GM08714 (cell line): ENCODE results near the gene PLB1.
"Not testable (repeated sequence)": the region's sequence is repeated elsewhere in the genome, so short reads cannot be mapped to it uniquely, and the experiment has no call there.

Source experiments
- H3K4me3 ChIP-seq: fragments of 200-500 bp; sonication (Bioruptor generic); 2 replicates; pipeline ENCODE4 v1.5.1; 2014; ENCODE audit warnings: mild to moderate bottlenecking, low read length, inconsistent platforms
- ZNF274 ChIP-seq: IDR thresholded peaks from 2 replicates; pipeline ENCODE4 v1.6.1; 2012; ENCODE audit warnings: mild to moderate bottlenecking, low read depth, low read length

PLB1 gene

DNA sequence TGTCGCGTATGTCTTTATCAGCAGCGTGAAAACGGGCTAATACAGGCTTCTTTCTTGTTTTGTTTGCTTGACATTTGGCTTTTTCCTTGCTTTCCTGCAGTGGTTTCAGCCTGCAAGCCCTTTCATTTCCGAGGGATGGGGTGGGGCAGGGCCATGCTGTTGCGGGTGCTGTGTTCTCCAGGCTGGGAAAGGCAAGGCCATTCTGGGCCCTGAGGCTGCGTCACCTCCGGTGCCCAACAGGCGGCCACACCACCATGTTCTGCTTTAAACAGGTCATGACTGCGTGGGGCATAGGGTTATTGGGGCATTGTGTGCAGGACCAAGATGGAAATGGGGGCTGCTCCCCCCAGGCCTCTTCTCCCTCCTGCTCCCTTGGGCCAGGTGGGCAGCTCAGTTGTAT is 38.6 kb upstream of the PLB1 start:
- TF ChIP-seq ZNF274 = no peak

DNA sequence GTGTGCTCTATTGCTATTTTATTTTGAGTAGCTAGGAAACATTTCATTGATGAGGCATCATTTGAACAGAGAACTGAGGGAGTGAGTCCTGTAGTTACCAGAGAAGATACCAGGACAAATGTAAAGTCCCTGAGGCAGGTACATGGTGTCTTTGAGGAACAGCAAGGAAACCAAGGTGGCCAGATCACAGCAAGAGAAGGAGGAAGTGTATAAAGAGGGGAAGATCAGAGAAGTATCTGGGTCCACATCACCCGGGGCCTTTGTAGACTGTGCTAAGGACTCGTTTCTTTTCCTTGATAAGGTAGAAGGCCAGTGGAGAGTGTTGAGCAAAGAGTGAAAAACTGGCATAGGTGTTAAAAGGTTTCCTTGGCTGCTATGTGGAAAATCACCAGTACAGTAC is 34.8 kb upstream of the PLB1 start:
- TF ChIP-seq ZNF274 = no peak
- H3K4me3 ChIP-seq = no peak overlapping the region

More for the DNA sequence above, 38.6 kb upstream of the PLB1 start:
- H3K4me3 ChIP-seq = no peak overlapping the region

GRCh38 chr2:28462122-28462521 is 33.7 kb upstream of the PLB1 start:
- no peak for TF ChIP-seq ZNF274
- no peak overlapping the region for H3K4me3 ChIP-seq

DNA sequence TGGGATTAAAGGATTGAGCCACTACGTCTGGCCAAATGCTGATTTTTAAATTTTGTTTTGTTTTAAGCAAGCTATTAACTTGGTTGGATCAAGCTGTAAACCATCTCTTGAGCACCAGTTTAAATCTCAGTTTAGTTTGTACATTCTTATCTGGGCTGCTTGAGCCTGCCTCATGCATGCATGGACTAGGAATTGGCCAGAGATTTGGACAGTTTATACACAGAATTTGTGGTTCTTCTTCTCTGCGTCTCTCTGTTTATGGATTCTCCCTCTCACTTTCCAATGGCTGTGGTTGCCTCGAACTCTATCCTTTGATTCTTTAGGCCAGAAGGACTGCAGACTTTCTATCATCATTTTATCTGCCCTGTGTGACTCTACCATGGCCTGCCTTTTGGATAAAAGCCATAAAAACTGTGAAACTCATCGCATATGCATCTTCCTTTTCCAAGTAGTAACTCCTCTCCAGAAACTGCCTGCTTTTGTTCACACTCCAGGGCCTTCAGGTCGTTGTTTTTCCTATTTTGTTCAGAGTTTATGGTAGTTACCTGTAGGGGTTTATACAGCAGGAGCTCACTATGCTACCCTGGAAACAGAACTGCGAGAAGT is 32.5 kb upstream of the PLB1 start:
- no peak for TF ChIP-seq ZNF274
- no peak overlapping the region for H3K4me3 ChIP-seq

DNA sequence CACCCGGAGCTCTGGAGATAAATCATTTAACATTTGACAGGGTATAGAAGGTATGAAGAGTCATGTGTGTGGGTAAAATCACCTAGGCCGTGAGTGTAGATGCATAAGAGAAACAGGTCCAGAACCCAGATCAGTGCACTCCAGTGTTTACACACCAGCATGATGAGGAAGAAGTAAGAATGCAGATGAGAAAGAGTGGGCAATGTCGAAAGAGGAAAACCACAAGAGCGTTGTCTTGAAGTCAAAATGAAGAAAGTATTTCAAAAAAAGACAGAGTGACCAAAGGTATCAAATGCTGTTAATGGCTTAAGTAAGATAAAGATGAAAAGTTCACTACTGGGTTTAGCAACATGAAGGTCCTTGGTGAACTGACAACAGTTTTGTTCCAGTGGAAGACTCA is 32.0 kb upstream of the PLB1 start:
- no peak overlapping the region for H3K4me3 ChIP-seq

GRCh38 chr2:28465148-28465885 is 30.5 kb upstream of the PLB1 start:
- TF ChIP-seq ZNF274 = no peak
- H3K4me3 ChIP-seq = no peak overlapping the region

More for the DNA sequence above, 32.0 kb upstream of the PLB1 start:
- TF ChIP-seq ZNF274 = no peak

DNA sequence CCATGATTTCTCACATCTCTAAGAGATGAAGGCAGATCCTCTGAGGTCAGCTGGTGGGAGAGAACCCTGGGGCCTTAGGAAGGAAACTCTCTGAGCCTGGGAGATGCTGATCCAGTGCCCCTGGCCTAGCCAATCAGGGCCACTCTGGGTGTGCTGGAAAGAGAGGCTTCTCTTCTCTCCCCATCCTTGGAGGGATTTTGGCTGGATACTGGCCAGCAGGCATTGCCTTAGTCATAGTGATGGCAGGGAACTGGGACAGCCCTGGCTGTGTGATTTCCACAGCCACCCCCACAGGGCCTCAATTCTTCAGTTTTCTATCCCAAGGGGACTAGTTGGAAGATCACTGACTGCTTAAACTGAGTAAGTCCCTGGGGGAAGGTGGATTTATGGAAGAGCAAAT is 26.6 kb upstream of the PLB1 start:
- H3K4me3 ChIP-seq = no peak overlapping the region
- no peak for TF ChIP-seq ZNF274

- TF ChIP-seq ZNF274 = no peak
- H3K4me3 ChIP-seq = no peak overlapping the region
Measured at GRCh38 chr2:28469947-28470535, 25.8 kb upstream of the PLB1 start.

DNA sequence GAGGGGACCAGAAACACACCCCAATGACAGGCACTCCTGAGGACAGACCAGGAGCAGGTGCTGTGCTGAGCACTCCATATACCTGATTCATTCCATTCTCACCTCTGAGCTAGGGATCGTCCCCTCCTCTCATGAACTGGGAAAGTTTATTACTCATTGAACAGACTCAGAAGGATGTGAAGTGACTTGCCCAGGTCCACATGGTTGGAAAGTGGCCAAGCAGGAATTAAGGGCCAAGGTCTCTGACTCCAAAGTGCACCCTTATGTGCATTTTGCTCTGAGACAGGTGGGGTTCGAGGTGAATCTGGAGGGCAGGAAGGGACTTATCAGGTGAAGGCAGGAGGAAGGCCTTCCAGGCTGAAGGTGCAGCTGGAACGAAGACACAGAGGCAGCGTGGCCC is 25.1 kb upstream of the PLB1 start:
- no peak for TF ChIP-seq ZNF274
- H3K4me3 ChIP-seq = no peak overlapping the region

- no peak for TF ChIP-seq ZNF274
- no peak overlapping the region for H3K4me3 ChIP-seq
Measured at GRCh38 chr2:28471214-28471613, 24.6 kb upstream of the PLB1 start.

DNA sequence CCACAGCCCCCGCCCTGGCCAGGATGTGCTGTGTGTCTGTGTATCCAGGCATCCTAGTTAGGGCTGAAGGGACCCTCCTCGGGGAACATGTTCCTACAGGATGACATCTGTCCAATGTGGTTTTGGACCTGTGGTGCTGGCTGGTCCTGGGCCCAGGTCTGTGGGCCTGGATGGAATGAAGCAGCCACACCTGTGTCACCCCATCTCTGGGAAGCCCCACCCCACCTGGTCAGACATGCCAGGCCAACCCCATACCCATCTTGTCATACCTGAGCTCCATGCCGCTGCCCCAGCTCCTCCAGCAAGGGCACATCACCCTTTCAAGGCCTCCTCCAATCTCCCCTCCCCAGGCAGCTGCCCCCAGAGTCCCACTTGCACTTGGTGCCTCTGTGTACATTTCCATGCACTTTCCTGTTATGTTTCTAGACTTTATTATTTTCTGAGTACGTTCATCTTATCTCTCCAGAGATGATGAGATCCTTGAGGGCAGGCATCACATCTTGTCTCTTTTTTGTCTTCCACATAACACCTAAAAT is 24.1 kb upstream of the PLB1 start:
- no peak overlapping the region for H3K4me3 ChIP-seq
- no peak for TF ChIP-seq ZNF274

- not testable (repeated sequence) for H3K4me3 ChIP-seq
Measured at GRCh38 chr2:28472641-28473040, 23.2 kb upstream of the PLB1 start.

DNA sequence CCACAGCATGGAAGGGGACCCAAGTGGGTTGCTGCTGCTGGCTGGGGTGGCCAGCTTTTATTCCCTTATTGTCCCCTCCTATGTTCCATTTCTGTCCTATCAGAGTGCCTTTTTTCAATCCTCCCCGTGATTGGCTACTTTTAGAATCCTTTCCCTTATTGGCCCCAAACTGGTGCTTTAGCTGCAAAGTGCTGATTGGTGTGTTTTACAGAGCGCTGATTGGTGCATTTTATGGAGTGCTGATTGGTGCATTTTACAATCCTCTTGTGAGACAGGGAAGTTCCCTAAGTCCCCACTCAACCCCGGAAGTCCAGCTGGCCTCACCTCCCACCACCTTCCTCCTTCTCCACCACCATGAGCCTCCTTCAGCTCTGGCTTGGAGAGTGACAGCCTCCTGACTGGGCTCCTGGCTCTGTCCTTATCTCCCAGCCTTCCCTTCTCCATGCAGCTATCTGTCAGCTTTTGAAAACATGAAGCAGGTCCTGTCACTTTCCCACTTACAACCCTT is 20.7 kb upstream of the PLB1 start:
- TF ChIP-seq ZNF274 = no peak
- no peak overlapping the region for H3K4me3 ChIP-seq

DNA sequence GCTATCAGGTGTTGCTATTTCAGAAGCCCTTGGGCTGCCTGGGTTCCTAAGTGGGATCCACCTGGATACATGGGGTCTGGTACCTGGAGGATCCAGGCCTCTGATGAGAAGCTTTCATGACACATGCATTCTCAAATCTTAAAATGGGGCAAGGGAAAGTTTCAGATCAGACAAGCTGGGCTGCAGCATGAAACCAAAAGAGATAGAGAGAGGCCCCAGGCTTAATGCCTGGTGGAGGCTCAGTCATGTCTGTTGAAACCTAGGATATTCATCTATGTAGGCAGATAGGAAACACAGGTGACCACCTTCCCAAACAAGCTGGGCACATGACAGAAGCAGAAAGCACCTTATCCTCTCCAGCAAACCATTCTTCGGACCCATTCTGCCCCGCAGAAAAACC is 18.8 kb upstream of the PLB1 start:
- TF ChIP-seq ZNF274 = no peak
- H3K4me3 ChIP-seq = no peak overlapping the region

DNA sequence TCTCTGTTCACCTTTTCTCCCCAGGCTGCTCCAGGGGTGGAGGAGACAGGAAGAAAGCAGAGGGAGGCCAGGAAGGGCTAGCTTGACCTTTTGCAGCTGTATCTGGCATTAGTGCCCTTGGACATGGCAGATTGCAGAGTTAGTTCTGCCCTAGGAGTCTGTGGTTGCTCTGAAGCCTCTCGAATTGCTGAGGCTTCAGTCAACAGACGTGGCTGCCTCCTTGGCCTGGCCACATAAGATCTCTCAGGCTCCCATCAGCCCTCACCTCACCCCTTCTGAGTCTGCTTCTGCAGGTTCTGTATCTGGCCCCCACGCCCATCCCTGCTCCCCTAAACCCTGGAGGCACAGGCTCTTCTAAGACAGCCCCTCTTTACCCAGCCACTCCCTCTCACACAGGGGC is 18.2 kb upstream of the PLB1 start:
- TF ChIP-seq ZNF274 = no peak
- no peak overlapping the region for H3K4me3 ChIP-seq
